ENCODE results near the gene ASPSCR1. TPM values are rescaled to one million over a fixed set of nuclear protein-coding genes. Genes with fewer than 3 reads are reported as not detected.

ASPSCR1 gene
- total and polyA plus RNA-seq, 2 of the 13 experiments (the other 11 are each of a cell fraction or from before 2014, with no cell fraction given): 274 to 314 TPM

DNA sequence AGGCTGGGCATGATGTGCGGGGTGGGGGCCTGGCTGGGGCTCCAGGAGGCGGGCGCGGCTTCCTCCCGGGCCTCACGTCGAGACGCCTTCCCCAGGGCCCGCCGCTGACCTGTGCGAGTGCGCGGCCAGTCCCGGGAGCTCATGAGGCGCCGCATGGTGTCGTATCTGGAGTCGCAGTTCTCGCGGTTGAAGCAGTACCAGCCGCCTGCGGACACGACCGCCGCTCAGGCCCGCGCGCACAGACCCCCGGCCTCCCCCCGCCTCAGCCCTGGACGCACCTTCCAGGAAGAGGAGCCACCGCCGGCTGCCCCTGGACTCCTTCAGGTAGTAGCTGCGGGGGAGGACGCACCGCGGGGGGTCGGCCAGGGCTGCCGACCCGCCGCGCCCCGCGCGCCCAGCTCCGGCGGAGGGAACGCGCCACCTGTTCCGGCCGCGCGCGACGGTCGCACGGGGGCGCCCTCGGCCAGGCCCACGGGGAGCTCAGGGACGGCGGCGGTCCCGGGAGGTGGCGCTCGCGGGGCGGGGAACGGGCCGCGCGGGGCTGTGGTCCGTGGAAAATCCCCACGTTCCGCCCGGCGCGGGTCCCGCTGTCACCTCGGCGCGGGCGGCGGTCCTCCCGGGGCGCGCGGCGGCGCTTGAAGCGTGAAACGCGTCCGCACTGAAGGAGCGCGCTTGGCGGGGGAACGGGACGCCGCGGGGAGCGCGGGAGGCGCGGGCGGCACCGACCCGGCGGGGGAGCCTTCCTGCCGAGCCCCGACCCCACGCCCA lies 17.9 kb upstream of the ASPSCR1 start (continued):
- TF ChIP-seq, protein P1, sequence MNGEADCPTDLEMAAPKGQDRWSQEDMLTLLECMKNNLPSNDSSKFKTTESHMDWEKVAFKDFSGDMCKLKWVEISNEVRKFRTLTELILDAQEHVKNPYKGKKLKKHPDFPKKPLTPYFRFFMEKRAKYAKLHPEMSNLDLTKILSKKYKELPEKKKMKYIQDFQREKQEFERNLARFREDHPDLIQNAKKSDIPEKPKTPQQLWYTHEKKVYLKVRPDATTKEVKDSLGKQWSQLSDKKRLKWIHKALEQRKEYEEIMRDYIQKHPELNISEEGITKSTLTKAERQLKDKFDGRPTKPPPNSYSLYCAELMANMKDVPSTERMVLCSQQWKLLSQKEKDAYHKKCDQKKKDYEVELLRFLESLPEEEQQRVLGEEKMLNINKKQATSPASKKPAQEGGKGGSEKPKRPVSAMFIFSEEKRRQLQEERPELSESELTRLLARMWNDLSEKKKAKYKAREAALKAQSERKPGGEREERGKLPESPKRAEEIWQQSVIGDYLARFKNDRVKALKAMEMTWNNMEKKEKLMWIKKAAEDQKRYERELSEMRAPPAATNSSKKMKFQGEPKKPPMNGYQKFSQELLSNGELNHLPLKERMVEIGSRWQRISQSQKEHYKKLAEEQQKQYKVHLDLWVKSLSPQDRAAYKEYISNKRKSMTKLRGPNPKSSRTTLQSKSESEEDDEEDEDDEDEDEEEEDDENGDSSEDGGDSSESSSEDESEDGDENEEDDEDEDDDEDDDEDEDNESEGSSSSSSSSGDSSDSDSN (CRISPR knock-in tag; IDR thresholded peaks at IDR 0.05): no peak; the same call in none of the 2 replicates
- 0 out of 2 replicates have a peak, but pooled peaks have one; percentile 51 for TF ChIP-seq ZNF224 (CRISPR knock-in tag; IDR thresholded peaks at IDR 0.05)
- no peak for TF ChIP-seq SOX5 (CRISPR knock-in tag; IDR thresholded peaks at IDR 0.05; ENCODE audit: borderline replicate concordance)
- no peak; the same call in 1 of the 2 replicates for TF ChIP-seq ZNF274 (CRISPR knock-in tag; IDR thresholded peaks at IDR 0.05)
- TF ChIP-seq TEAD3 (CRISPR knock-in tag; optimal IDR thresholded peaks at IDR 0.05; ENCODE audit: borderline replicate concordance): no peak
- no peak for TF ChIP-seq ESRRA (CRISPR knock-in tag; IDR thresholded peaks at IDR 0.05; ENCODE audit: low read depth)
- TF ChIP-seq, protein P2, sequence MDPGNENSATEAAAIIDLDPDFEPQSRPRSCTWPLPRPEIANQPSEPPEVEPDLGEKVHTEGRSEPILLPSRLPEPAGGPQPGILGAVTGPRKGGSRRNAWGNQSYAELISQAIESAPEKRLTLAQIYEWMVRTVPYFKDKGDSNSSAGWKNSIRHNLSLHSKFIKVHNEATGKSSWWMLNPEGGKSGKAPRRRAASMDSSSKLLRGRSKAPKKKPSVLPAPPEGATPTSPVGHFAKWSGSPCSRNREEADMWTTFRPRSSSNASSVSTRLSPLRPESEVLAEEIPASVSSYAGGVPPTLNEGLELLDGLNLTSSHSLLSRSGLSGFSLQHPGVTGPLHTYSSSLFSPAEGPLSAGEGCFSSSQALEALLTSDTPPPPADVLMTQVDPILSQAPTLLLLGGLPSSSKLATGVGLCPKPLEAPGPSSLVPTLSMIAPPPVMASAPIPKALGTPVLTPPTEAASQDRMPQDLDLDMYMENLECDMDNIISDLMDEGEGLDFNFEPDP (CRISPR knock-in tag; conservative IDR thresholded peaks at IDR 0.05): no peak
- TF ChIP-seq ZBTB20 (CRISPR knock-in tag; IDR thresholded peaks at IDR 0.05; ENCODE audit: borderline replicate concordance, low read depth): no peak
- TF ChIP-seq ZNF331 (CRISPR knock-in tag; IDR thresholded peaks at IDR 0.05): peak; percentile 14; the same call in 1 of the 2 replicates
- no peak for TF ChIP-seq MYPOP (CRISPR knock-in tag; IDR thresholded peaks at IDR 0.05)
- no peak for TF ChIP-seq BRCA1 (CRISPR knock-in tag; IDR thresholded peaks at IDR 0.05)
- no peak for TF ChIP-seq ZNF235 (CRISPR knock-in tag; IDR thresholded peaks at IDR 0.05; ENCODE audit: borderline replicate concordance)
- TF ChIP-seq MYC (CRISPR knock-in tag; IDR thresholded peaks at IDR 0.05; ENCODE audit: borderline replicate concordance): 0 out of 2 replicates have a peak, but pooled peaks have one; percentile 40
- TF ChIP-seq ELF1 (CRISPR knock-in tag; IDR thresholded peaks at IDR 0.05): no peak
- TF ChIP-seq, protein P3, sequence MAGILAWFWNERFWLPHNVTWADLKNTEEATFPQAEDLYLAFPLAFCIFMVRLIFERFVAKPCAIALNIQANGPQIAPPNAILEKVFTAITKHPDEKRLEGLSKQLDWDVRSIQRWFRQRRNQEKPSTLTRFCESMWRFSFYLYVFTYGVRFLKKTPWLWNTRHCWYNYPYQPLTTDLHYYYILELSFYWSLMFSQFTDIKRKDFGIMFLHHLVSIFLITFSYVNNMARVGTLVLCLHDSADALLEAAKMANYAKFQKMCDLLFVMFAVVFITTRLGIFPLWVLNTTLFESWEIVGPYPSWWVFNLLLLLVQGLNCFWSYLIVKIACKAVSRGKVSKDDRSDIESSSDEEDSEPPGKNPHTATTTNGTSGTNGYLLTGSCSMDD (CRISPR knock-in tag; IDR thresholded peaks at IDR 0.05): no peak
- no peak for TF ChIP-seq ZNF766 (CRISPR knock-in tag; IDR thresholded peaks at IDR 0.05; ENCODE audit: borderline replicate concordance)
- no peak for TF ChIP-seq ZFP36L2 (CRISPR knock-in tag; IDR thresholded peaks at IDR 0.05)
- no peak for TF ChIP-seq CAMTA2 (CRISPR knock-in tag; IDR thresholded peaks at IDR 0.05; ENCODE audit: borderline replicate concordance)
- no peak; the same call in 1 of the 2 replicates for TF ChIP-seq HDAC1 (CRISPR knock-in tag; IDR thresholded peaks at IDR 0.05)
- TF ChIP-seq ATF6 (CRISPR knock-in tag; conservative IDR thresholded peaks at IDR 0.05): no peak
- peak; percentile 23; the same call in 1 of the 2 replicates for TF ChIP-seq ZNF672 (CRISPR knock-in tag; IDR thresholded peaks at IDR 0.05)
